Measurements from ENCODE around the gene PLCL2. TPM values are rescaled to one million over a fixed set of nuclear protein-coding genes. Genes with fewer than 3 reads are reported as not detected.

Gene PLCL2
- total and polyA plus RNA-seq, 12 donors = 4.5 to 44.0 (median 27.1) TPM

DNA sequence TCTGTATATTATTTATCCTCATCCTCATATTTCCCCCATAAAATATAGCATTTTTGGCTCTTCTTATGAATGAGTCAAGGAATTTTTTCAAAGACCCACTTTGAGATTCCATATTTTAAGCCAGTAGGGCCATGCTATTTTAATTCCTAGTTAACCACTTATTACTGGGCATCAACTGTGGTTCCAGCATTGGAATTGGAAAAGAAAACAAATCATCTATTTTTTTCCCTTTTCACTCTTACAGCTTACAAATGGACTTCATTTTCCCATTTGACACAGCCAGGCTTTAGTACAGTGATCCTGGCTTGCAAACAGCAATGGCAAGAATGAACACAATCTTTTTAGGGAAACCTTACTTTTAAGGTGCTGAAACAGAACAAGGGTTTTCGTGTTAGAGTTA lies 19.4 kb upstream of the PLCL2 start:
- H3K4me3 ChIP-seq = no peak overlapping the region
- H3K27ac ChIP-seq = peak overlapping the region in 3 of 5 donors; percentile 30 to 75 (median 69)
- H3K4me1 ChIP-seq (replicated peaks in 1 of 2) = peaks cover 10 to 35% of the 10 kb centered on the region in 2 donors
- DNase-seq = no peak
- intact Hi-C loops (cut with DNase I) = no loop called here
- 88 to 100% (median 95%) methylated on average over 1 of the region's 1 CpG for WGBS, 4 donors
- TF ChIP-seq POLR2A (IDR thresholded peaks at IDR 0.05) = no peak
- TF ChIP-seq, protein P1, sequence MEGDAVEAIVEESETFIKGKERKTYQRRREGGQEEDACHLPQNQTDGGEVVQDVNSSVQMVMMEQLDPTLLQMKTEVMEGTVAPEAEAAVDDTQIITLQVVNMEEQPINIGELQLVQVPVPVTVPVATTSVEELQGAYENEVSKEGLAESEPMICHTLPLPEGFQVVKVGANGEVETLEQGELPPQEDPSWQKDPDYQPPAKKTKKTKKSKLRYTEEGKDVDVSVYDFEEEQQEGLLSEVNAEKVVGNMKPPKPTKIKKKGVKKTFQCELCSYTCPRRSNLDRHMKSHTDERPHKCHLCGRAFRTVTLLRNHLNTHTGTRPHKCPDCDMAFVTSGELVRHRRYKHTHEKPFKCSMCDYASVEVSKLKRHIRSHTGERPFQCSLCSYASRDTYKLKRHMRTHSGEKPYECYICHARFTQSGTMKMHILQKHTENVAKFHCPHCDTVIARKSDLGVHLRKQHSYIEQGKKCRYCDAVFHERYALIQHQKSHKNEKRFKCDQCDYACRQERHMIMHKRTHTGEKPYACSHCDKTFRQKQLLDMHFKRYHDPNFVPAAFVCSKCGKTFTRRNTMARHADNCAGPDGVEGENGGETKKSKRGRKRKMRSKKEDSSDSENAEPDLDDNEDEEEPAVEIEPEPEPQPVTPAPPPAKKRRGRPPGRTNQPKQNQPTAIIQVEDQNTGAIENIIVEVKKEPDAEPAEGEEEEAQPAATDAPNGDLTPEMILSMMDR (IDR thresholded peaks at IDR 0.05) = no peak
- H3K27me3 ChIP-seq = no peaks in the 10 kb centered on the region
- H3K9me3 ChIP-seq (replicated peaks in 1 of 3) = no peaks in the 10 kb centered on the region
- H3K36me3 ChIP-seq (replicated peaks in 1 of 2) = no peaks in the 10 kb centered on the region

DNA sequence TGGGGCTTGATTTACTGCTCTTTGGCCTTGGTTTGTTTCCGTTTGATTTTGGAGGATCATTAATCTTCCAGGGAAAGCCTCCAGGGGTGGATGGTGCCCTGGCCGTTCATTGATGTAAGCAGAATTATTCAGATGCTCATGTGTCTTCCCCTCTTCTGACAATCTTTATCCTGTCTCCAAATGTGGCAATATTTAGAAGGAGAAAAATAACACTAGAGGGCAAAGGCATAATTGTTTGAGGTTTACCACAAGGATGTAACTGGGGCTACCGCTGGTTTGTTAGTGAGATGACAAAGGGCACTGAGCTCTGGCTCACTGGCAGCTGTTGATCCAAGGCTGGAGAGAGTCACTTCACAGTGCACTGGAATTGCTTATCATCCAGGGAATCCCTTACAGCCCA lies 18.2 kb upstream of the PLCL2 start:
- DNase-seq = peak in 5 of 7 donors; percentile 42 to 63 (median 53)
- WGBS, 4 donors = 7 to 25% (median 11%) methylated on average over 3 of the region's 3 CpGs
- no peak for TF ChIP-seq POLR2A (IDR thresholded peaks at IDR 0.05)
- TF ChIP-seq, protein P1 (IDR thresholded peaks at IDR 0.05) = peak in 2 of 6 experiments; percentile 8 to 21
- H3K4me1 ChIP-seq (replicated peaks in 1 of 2) = peaks cover 10 to 35% of the 10 kb centered on the region in 2 donors
- no peaks in the 10 kb centered on the region for H3K27me3 ChIP-seq
- H3K9me3 ChIP-seq (replicated peaks in 1 of 3) = no peaks in the 10 kb centered on the region
- no peaks in the 10 kb centered on the region for H3K36me3 ChIP-seq (replicated peaks in 1 of 2)
- no peak overlapping the region for H3K4me3 ChIP-seq
- peak overlapping the region in 2 of 5 donors; percentile 69 to 75 for H3K27ac ChIP-seq
- intact Hi-C loops (cut with DNase I) = no loop called here

DNA sequence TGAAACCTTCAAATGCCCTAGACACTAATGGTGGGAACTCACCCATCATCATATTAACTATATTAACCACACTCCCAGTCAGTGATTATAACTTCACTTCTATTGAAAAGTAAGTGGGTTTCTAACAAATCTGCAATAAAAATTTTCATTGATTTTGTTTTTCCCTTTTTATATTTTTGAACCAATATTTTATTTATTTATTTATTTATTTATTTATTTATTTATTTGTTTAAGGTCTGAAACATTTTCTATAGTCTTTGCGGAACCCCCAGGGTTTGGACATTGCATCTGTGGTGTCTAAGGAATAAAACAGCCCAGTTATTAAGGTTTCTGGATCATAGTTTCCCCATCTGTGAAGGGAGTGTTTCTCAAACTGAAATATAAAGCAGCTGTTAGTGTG lies 16.2 kb upstream of the PLCL2 start:
- Histone ChIP-seq H3K9me3 (replicated peaks in 1 of 3) (no peaks in the 10 kb centered on the region), H3K4me1 (replicated peaks in 1 of 2) (peaks cover 10 to 35% of the 10 kb centered on the region in 2 donors), H3K36me3 (replicated peaks in 1 of 2) (no peaks in the 10 kb centered on the region), H3K4me3 (no peak overlapping the region), H3K27ac (no peak overlapping the region), H3K27me3 (no peaks in the 10 kb centered on the region)
- no peak for DNase-seq
- intact Hi-C loops (cut with DNase I) = no loop called here
- 97 to 100% (median 97%) methylated on average over 1 of the region's 1 CpG for WGBS, 4 donors
- TF ChIP-seq, protein P1 (IDR thresholded peaks at IDR 0.05) = no peak
- no peak for TF ChIP-seq POLR2A (IDR thresholded peaks at IDR 0.05)

DNA sequence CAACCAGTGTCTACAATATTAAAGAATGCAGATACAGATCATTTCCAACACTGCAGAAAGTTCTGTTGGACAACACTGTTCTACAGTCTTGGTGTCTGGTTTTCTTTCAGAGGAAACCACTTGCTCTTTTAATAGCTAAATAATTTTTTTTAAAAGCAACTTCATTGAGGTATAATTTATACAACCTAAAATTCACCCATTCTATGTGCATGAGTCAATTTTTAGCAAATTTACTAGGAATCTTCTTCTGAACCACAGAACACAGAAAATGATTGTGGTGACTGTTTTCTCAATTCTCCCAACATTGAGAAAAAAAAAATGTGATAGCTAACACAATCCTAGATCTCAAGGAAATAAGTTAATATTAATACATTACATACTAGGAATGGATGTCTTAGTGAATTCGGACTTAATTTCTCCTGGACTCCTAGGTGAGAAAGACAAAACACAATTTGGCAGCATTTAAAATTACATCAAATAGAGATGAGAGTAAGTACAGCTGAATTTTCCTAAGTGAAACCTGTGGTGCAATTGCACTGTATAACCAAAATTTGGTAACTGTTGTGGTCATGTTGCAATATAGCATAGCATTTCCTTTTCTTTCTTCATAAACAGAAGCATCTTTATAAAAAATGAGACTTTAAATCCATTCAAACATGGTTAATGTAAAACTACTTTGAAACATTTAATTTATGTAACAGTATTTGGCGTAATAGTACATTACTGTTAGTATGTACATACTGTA lies 15.3 kb upstream of the PLCL2 start:
- TF ChIP-seq POLR2A (IDR thresholded peaks at IDR 0.05) = no peak
- TF ChIP-seq, protein P1 (IDR thresholded peaks at IDR 0.05) = no peak
- no peak for DNase-seq
- Histone ChIP-seq H3K27ac (no peak overlapping the region), H3K27me3 (no peaks in the 10 kb centered on the region), H3K4me1 (replicated peaks in 1 of 2) (peaks cover 10 to 30% of the 10 kb centered on the region in 2 donors), H3K36me3 (replicated peaks in 1 of 2) (no peaks in the 10 kb centered on the region), H3K9me3 (replicated peaks in 1 of 3) (no peaks in the 10 kb centered on the region), H3K4me3 (no peak overlapping the region)
- intact Hi-C loops (cut with DNase I) = no loop called here
- 47 to 75% (median 57%) methylated on average over 2 of the region's 2 CpGs for WGBS, 4 donors
